GF-D8 (cell line): ENCODE results near the gene SMYD3.
A peak's percentile ranks its signal among the peaks of the same experiment; 100 is the strongest.

Source experiments
- DNase-seq: peaks from one replicate; lab custom pipeline; 2025; lab: John Stamatoyannopoulos, UW

Gene SMYD3

GRCh38 chr1:246147524-246148461 lies 359.3 kb downstream of the SMYD3 start:
- no peak for DNase-seq

GRCh38 chr1:246146804-246147523 lies 360.1 kb downstream of the SMYD3 start:
- no peak for DNase-seq

- DNase-seq = no peak
These were observed 361.2 kb downstream of the SMYD3 start for GRCh38 chr1:246145900-246146299.

- no peak for DNase-seq
These were observed 362.1 kb downstream of the SMYD3 start for GRCh38 chr1:246144931-246145330.

- DNase-seq = no peak
These were observed 364.7 kb downstream of the SMYD3 start for GRCh38 chr1:246142320-246142893.

- no peak for DNase-seq
These were observed 365.8 kb downstream of the SMYD3 start for GRCh38 chr1:246141306-246141705.

GRCh38 chr1:246139745-246140182 lies 367.3 kb downstream of the SMYD3 start:
- no peak for DNase-seq

GRCh38 chr1:246138781-246139180 lies 368.3 kb downstream of the SMYD3 start:
- no peak for DNase-seq

GRCh38 chr1:246136477-246136876 lies 370.6 kb downstream of the SMYD3 start:
- DNase-seq = no peak

GRCh38 chr1:246134789-246135188 lies 372.3 kb downstream of the SMYD3 start:
- no peak for DNase-seq

GRCh38 chr1:246131095-246131494 lies 376.0 kb downstream of the SMYD3 start:
- no peak for DNase-seq

- DNase-seq = no peak
These were observed 378.5 kb downstream of the SMYD3 start for GRCh38 chr1:246128494-246129069.

- no peak for DNase-seq
These were observed 380.5 kb downstream of the SMYD3 start for GRCh38 chr1:246126580-246126979.

- DNase-seq = no peak
These were observed 385.0 kb downstream of the SMYD3 start for GRCh38 chr1:246122071-246122470.

GRCh38 chr1:246121533-246121932 lies 385.5 kb downstream of the SMYD3 start:
- no peak for DNase-seq

GRCh38 chr1:246117066-246117791 lies 389.9 kb downstream of the SMYD3 start:
- DNase-seq = peak; percentile 63

GRCh38 chr1:246114369-246114768 lies 392.7 kb downstream of the SMYD3 start:
- DNase-seq = no peak

GRCh38 chr1:246113555-246114095 lies 393.5 kb downstream of the SMYD3 start:
- peak; percentile 15 for DNase-seq

- DNase-seq = no peak
These were observed 395.5 kb downstream of the SMYD3 start for GRCh38 chr1:246111570-246111969.

GRCh38 chr1:246110343-246111219 lies 396.5 kb downstream of the SMYD3 start:
- no peak for DNase-seq
